ENCODE results near the gene WDFY3.

DNA sequence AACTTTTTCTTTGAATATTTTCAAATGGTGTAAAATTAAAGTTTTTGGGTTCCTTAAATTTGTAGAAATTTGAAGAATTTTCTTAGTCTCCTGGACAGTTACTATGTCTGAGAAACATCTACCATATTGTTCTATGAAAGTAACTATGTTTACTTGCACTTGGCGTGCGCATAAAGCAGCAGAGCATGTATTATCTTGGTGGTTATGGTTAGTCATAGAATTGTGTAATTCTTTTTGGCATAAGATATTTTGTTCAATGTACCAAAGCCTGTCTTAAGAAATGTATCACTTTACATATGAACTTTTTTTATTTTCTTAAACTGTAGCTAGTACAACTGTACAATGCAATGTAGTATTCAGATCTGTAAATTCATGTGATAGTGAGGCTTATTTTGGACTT, 334.4 kb downstream of the WDFY3 start:
- TF ChIP-seq CTCF (IDR thresholded peaks at IDR 0.05; ENCODE audit: poor library complexity) (no peak), EZH2 (IDR thresholded peaks at IDR 0.05; ENCODE audit: borderline replicate concordance) (no peak), EZH2phosphoT487 (IDR thresholded peaks at IDR 0.05; ENCODE audit: low read depth, severe bottlenecking, unreplicated experiment) (no peak)

Data from hepatocyte (in vitro differentiated cells).